ENCODE measurements around the gene NPW. TPM values are rescaled to one million over a fixed set of nuclear protein-coding genes. Genes with fewer than 3 reads are reported as not detected.

The NPW gene
- total RNA-seq, 1 donor from 2014 or later, result 0.17 TPM

- peak; percentile 93 for DNase-seq
Measured at GRCh38 chr16:2023092-2024031, 3.8 kb downstream of the NPW start.

GRCh38 chr16:2024032-2024420 is 4.4 kb downstream of the NPW start:
- DNase-seq, result no peak

GRCh38 chr16:2025251-2025650 is 5.7 kb downstream of the NPW start:
- DNase-seq, result no peak

- DNase-seq, result no peak
Measured at GRCh38 chr16:2025878-2026460, 6.4 kb downstream of the NPW start.

- DNase-seq, result peak; percentile 53
Measured at GRCh38 chr16:2026461-2027023, 7.0 kb downstream of the NPW start, which contains the start of gene NHERF2. Gene NHERF2, plus strand, starts transcription at chr16:2026902. Its CDS starts 104 bp downstream, at chr16:2027006.

- DNase-seq, result peak; percentile 52
Measured at GRCh38 chr16:2027024-2028010, 7.7 kb downstream of the NPW start.

GRCh38 chr16:2028146-2028545 is 8.6 kb downstream of the NPW start:
- no peak for DNase-seq

GRCh38 chr16:2028620-2029220 is 9.1 kb downstream of the NPW start:
- no peak for DNase-seq

GRCh38 chr16:2029350-2029749 is 9.8 kb downstream of the NPW start:
- no peak for DNase-seq

GRCh38 chr16:2030036-2030435 is 10.5 kb downstream of the NPW start:
- no peak for DNase-seq

- DNase-seq, result peak; percentile 64
Measured at GRCh38 chr16:2031081-2031577, 11.5 kb downstream of the NPW start.

GRCh38 chr16:2032285-2033056 is 12.9 kb downstream of the NPW start:
- DNase-seq, result no peak

- peak; percentile 76 for DNase-seq
Measured at GRCh38 chr16:2033057-2033908, 13.7 kb downstream of the NPW start.

- peak; percentile 40 for DNase-seq
Measured at GRCh38 chr16:2033909-2034695, 14.5 kb downstream of the NPW start.

GRCh38 chr16:2034696-2035430 is 15.3 kb downstream of the NPW start:
- no peak for DNase-seq

GRCh38 chr16:2035431-2036199 is 16.0 kb downstream of the NPW start:
- peak; percentile 55 for DNase-seq

GRCh38 chr16:2036200-2036966 is 16.8 kb downstream of the NPW start:
- DNase-seq, result no peak
